Activated CD4-positive, alpha-beta T cell treated with anti-CD3 and anti-CD28 coated beads for 48 hours (primary cell): Measurements from ENCODE around the gene PLXNC1.

ENCODE experiments used
- DNase-seq: peaks from one replicate; pipeline ENCODE4 v3.0.0-alpha.2; 2020

PLXNC1 gene

DNA sequence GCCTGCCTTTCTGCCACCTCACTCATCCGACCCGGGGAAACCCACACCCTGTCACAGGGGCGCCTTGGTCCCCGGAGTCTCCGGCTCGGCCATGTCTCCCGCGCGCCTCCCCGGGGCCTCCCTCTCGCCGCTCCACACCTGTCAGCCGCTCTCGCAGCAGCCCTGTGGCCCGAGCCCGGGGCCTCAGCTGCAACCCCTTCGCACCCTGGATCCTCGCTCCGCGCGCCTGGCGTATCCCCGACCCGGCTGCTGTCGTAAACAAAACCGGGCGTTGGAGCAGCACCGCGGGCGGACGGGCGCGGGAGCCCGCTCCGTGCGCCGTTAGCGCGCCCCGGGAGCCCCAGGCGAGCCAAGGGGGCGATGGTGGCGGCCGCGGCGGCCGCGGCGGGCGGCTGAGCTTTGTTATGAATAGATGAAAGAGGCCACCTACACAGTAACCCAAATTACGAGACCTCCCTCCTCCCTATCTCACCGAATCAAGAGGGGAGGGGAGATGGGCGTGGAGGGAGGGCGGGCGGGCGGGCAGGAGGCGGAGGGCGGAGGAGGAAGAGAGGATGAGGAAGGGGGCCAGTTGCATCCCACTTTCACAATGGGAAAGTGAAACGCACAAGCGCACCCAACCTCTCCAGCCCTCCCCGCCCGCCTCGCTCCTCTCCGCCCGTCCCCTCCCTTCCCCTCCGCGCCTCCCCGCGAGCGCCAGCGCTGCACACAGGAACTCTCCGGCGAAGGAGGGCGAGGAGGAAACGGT lies at the start of gene PLXNC1:
Gene PLXNC1, plus strand, starts transcription at position 587 of the 748 bp plus-strand sequence. CDS start 395 bp downstream, outside the sequence.
- peak; percentile 79 for DNase-seq

DNA sequence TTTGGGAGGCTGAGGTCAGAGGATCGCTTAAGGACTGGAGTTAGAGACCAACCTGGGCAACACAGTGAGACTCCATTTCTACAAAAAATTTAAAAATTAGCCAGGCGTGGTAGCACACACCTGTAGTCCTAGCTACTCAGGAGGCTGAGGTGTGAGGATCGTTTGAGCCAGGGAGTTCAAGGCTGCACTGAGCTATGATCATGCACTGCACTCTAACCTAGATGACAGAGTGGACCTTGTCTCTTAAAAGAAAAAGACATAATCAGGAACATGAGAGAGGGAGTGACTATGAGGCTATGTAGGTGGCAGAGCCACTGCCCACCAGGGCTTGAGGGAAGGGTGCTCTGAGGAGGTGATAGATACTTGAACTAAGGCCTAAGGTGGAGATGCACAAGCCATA lies 49.2 kb upstream of the PLXNC1 start:
- DNase-seq, result no peak

DNA sequence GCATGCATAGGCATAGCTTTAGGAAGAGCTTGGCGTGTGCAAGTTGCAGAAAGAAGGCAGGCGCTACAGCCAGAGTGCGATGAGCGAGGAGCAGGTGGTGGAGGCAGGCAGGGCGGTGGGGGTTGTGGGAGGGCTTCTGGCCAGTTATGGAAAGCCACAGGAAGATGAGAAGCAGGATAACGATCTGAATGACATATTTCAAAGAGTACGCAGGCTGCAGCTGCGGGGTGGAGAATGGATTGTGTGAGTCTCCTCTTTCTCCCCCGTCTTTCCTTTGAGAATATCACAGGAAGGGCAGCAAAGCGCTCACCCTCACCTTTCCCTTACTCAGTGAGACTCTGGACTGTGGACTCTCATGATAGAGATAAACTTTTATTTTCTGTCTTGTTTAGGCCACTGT lies 48.7 kb upstream of the PLXNC1 start:
- DNase-seq, result no peak

DNA sequence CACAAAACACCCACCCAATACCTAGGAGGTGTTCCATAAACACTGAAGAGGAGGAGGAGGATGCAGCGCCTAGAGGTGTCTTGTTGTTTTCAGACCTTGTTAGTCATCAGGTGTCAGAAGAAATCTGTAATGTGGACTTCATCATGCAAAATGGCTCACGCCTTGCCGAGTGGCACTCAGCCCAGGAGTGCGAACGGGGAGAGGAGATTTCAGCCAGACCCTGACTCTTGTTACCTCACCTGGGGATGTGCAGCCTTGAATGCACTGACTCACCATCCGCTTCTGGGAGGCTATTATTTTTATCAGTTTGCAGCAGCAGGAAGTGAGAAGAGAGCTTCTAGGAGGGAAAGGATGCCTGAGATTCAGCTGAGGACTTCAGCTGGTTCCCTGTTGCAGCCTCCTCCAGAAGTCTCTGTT lies 48.2 kb upstream of the PLXNC1 start:
- peak; percentile 41 for DNase-seq

DNA sequence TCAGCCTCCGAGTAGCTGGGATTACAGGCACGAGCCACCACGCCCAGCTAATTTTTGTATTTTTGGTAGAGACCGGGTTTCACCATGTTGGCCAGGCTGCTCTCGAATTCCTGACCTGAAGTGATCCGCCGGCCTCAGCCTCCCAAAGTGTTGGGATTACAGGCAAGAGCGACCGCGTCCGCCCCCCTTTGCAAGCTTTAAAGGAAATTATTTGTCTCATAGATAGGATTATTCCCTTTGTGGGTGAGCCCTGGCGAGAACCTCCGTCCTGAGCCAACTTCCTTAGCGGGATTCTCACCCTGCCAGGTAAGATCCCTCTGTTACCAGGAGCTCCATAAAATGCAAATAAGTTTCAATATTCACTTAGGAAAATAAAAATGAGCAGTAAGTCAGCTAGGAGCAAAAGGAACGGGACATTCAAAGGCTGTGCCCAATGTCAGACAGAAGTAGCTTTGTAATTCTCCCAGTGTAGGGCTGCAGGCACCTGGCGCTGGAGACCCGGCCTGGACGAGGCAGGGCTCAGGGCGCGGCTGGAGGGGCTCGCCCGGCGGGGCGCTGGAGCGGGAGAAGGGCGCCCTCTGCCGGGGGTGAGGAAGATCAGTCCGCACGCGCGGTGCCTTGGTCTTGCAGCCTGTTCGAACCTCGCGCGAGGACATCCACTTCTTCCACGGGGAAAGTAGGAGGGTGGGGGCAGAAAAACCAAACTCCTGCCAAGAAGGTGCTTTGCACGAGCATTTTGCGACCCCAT lies 47.2 kb upstream of the PLXNC1 start:
- peak; percentile 84 for DNase-seq

DNA sequence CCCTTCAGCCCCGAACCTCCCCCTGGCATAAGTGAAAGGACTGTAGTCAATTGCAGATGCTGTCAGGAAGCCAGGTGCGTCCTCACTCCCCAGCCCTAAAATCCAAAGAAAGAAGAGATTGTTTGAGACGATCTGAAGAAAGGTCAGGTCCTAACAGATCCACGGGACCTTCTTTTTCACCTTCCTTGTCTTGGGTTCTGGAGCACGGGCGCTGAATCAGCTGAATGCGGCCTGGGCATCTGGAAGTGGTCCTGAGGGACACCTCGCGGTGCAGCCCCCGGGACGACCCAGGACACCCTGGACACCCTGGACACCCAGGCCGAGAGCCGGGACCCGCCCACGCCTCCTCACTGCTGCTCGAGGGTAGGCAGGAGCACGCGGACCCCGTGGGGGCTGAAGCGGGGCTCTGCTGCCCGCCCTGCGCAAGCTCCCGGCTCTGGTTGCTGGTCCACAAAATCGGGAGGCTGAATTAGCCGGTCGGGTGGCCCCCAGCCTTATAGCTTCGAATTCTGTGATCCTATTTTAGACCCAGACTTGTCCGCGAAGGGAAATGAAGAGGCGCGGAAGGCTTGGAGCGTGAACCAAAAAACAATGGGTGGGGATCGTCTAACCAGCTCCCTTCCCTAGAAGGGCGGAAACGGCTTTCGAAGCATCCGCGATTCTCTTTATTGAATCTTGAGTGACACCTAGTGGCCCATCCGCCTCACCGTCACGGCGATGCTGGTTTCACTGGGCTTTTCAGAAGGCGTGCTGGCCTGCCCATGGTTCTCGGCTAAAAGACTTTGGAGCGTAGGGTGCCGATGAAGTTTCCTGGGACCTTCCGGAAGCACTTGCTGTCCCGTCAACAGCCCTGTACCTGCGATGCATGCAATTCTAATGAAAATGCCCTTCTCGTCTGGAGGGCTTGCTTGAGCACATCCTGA lies 46.4 kb upstream of the PLXNC1 start:
- DNase-seq, result peak; percentile 89

DNA sequence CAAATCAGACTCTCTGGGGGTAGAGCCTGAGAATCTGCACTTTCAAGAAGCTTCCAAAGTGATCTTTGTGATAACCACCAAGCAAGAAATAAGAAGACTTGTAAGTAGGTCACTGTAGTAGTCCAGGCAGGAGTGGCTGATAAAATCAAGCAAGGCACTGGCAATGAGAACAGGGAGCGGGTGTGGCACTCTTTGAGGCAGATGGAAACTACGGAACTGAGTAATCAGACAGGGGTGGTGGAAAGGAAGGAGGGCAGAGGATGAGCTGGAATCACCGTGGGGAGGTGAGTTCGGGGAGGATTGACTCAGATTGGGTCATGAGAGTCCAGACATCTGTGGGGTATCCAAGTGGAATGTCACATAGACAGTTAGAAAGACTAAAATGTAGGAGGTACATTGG lies 44.4 kb upstream of the PLXNC1 start:
- DNase-seq, result no peak

DNA sequence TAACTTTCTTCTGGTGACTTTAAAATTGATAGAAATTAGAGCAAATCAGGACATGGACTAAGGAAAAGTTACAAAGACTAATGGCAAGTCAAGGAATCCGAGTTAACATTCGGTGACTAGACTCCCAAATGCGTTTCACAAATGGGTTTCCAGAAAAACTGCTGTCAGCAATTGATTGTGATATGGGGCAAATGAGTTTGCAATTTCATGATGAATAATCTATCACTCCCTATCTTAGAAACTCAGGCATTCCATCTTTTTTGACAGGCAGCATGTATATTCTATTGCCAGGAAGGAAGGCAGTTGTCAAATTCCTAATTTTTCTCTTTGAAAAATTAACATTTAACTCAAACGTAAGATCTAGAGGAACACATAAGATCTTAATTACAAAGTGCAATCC lies 40.5 kb upstream of the PLXNC1 start:
- no peak for DNase-seq

DNA sequence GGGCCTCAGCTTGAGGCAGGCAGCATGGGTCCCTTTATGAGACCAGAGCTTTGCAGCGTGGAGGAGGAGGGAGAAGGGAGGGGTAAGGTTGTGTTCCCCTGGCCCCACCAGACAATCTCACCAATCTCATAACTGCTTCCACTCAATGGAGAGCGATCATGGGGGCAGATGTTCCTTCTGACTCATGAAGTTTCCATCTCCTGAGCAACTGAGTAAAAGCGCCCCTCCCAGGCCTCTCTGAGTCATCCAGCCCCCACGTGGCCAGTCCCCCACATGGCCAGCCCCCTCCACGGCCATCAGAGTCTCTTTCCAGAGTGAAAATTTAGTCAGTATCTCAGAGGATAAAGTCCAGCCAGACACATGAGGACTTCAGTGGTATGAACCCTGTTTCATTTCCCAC lies 39.2 kb upstream of the PLXNC1 start:
- DNase-seq, result peak; percentile 73

DNA sequence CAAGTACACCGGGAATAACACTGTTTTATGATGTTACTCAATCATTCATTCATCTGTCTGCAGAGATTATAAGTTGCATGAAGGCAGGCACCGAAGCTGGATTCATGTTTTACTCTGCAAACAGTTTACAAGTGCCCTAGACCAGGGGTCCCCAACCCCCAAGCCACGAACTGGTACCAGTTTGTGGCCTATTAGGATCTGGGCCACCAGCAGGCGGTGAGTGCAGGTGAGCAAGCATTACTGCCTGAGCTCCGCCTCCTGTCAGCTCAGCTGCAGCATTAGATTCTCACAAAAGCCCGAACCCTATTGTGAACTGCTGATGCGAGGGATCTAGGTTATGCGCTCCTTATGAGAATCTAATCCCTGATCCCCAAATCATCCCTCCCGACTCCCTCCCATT lies 38.1 kb upstream of the PLXNC1 start:
- DNase-seq, result no peak

DNA sequence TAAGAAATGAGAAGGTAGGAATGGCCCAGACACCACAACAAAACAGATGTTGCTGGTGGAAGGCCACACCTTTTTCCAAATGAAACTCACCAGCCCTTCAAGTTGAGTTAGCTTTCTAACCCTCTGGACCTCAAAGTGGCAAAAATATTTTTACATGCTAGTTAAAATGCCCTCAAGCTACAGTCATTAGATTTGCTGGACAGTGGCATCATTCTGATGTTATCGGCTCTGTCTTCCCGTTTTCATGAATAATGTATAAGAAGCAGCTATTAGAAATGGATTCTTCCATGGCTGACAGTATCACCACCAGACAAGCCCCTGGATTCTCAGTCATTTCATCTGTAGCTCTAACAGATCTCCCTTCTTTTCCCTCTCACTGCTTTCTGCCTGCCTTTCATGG lies 37.1 kb upstream of the PLXNC1 start:
- no peak for DNase-seq

DNA sequence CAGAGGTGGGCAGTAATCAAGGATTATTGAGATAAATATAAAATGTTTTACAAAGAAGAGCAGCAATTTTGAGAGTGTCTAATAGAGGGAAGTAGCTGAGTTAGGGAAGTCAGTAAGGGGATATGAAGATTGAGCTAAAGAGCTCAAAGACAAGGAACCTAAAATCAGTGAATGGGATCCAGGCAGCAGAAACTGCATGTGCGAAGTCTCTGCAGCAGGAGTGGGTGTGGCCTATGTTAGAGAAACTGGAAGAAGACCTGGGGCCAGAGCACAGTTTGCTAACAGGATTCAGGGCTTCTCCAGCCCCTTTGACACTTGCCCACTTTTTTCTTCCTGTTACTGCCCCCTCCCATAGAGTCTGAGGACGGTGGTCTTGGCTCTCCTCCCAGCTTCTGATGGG lies 36.3 kb upstream of the PLXNC1 start:
- DNase-seq, result no peak

DNA sequence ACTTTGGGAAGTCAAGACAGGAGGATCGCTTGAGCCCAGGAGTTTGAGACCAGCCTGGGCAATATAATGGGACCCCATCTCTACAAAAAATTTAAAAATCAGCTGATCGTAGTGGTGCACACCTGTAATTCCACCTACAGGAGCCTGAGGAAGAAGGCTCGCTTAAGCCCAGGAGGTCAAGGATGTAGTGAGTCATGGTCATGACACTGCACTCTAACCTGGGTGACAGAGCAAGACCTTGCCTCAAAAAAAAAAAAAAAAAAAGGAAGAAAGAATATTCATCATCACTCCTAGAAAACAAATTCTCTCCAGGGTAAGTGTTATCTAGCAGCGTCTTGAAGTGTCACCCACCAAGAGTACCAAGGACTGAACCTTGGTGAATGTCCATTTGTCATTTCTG lies 34.2 kb upstream of the PLXNC1 start:
- no peak for DNase-seq

DNA sequence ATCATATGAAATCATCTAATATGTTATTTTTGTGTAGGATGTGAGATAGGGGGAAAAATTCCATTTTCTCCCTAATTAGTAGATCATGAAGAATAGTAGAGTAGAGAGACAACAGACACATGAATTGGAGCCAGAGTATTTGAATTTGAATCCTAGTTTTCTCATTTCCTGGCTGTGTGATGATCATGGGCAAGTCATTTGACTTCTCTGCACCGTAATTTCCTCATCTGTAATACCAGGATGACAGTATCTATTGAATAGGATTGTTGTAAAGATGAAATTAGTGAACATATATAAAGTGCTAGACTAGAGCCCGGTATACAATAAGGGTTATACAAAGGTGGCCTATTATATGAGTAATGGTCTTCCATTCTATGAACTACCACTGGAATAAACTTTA lies 32.2 kb upstream of the PLXNC1 start:
- DNase-seq, result no peak

DNA sequence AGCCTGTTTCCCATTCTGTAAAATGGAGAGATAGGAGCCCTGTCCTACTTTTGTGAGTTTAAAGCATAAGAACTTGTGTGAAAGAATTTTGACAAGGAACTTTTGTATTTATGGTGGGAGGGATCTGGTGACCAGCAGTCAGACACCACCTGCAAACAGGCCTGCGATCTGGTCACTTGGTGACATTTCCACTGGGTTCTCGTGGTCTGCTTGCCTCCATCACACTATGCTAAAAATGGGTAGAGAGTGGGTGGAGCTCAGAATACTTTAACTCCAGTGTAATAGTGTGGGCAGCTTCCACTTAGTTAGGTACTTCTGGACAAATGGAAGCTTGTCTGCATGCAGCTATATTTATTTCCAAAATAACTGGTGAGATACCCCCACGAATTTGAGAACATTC lies 26.5 kb upstream of the PLXNC1 start:
- no peak for DNase-seq

DNA sequence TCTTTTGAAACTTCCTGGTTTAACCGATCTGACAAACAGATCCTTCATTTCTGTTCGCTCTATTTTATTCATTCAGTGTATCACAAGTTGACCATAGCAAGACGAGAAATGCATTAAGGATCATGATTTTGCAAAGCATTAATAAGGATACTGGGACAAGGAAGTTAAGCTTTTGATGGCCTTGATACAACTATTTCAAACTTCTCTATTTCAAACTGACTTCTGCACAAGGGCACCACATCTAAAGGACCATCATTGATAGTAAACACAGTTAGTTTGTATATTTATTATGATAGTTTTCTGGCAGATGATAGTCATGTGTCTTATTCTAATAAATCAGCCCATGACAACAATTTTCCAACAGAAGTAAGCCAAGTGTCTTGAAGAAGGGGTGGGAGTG lies 25.8 kb upstream of the PLXNC1 start:
- DNase-seq, result no peak

DNA sequence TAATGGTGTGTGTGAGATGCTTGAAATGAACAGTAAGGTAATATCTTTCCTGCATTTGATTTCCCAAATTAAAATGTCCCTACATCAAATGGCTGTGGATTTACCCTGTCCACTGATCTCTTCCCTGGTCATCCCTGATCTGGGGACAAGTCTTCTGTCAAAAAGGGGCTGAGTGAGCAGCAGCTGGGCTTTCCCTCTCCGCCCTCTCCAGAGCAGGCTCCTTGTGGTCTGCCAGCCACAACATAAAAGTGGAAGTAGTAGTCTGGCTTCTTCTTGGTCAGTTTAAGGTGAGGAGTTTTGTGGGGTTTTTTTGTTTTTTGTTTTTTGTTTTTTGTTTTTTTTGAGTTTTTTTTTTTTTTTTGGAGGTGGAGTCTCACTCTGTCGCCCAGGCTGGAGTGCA lies 25.2 kb upstream of the PLXNC1 start:
- no peak for DNase-seq

DNA sequence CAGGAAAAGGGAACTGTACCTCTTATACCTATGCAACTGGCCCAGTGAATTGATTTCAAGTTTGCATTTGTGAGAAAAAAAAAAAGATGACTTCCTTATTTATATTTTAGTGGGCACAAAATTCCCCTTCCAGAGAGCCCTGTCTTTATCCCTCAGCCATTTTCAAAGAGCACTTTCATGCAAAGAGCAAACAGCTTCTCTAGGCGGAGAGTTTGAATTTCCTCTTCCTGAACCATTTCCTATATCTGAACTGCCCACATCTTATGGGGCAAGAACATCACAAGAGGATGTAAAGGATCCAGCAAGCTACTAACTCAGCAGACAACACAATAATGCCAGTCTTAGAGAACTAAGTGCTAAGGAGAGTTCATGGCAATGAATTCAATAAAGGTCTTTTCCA lies 22.3 kb upstream of the PLXNC1 start:
- DNase-seq, result no peak

DNA sequence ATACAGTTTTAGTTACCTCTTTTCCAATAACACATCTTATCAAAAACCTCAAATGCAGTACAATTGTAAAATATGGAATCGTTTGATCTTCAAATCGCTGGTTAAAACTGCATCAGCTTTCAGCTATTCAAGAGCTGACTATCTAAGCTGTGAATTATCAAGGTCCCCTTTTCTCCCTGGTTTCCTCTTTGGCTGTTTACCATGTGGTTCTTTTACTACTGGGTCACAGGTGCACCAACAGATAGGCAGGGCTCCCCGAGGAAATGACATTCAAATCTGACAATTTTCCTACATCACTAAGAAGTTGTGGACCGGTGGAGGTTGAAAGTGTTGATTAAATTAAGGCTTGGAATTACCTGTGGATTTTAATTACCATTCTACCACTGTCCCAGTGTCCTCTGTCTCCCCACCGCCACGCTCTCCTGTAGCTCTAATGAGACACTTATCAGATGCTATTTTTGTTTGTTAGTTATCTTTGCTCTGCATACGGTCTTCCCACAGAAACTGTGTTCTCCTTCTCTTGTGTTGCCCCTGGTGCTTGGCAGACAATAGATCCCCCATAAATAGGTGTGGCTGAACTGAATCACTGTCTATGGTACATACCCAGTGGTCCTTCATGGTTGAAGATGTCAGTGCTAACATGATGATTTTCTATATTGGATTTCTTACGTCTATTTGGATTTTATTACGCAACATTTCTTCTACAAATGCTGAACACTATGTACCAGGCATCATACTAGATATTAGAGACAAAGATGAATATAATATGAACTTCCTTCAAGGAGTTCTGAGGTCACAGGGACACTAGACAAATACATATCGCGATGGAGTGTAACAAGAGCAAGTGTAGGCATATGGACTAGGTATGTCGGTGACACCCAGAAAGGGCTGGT lies 20.9 kb upstream of the PLXNC1 start:
- no peak for DNase-seq

DNA sequence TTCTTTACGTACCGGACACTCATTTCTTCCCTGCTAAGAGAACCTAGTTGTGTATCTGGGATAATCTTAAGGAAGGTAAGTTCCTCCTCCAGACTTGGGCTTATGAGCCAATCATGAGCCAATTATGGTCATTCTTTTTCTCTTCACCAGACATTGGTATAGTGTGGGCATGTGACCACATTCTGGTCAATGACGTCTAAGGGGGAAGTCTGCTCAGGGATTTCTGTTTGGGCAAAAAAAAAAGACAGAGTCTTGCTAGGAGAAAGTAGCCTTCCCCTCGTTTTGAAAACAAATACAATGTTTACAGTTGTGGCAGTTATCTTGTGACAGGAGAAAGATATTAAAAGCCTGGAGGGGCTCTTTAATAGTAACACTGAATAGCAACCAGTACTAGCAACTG lies 20.1 kb upstream of the PLXNC1 start:
- DNase-seq, result no peak

DNA sequence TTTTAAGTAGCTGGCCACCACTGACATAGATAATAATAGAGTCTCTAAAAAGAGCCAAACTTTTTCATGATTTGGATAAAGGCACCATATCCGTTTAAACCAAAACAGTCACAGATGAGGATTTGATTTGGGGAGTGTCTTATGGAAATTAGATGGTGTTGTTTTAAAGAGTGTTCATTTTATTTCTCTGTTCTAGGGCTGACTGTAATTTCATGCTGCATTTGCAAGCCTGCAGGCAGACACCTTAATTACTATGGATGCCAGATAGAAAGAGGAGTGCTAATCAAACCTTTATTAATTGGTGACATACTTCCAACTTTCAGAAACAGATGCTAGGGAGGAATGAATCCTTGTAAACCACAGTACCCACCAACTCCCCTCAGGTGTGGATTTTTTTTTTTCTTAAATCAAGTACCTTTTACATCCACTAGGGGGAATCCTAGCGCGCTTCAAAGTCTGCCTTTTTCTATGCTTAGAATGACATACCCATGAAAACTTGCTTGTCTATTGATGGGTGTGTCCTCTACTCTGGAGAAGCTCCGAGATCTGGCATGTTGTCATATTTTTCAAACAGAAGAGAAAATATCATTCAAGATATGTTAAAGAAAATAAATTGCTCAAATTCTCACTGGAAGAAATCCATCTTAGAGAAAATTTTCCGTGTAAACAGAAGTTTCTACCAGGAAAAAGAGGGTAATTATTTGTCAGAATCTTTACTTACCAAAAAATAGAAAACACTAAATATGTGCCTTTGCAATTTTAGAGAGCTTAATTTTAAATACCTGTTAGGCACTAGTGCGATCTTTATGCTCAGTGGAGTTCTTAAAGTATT lies 14.2 kb upstream of the PLXNC1 start:
- peak; percentile 42 for DNase-seq
